Stomach (tissue), 9 donors: ENCODE data around the gene CACNG4. TPM values are rescaled to one million over a fixed set of nuclear protein-coding genes. Genes with fewer than 3 reads are reported as not detected.
"Not testable (repeated sequence)": the region's sequence is repeated elsewhere in the genome, so short reads cannot be mapped to it uniquely, and the experiment has no call there.

ENCODE experiments used
- DNase-seq, 2 donors: peaks; one replicate each; pipeline versions ENCODE4 v3.0.0 to v3.0.0-alpha.2; 2013 to 2019
- H3K27ac ChIP-seq, 5 donors: fragments of 200-600 bp in 4 of 5; sonication (generic) in 4 of 5; one replicate each; pipeline ENCODE4 v1.5.1; 2013 to 2019; ENCODE audit warnings: mild to moderate bottlenecking in 1 of 5, moderate library complexity in 1 of 5
- H3K27me3 ChIP-seq, 3 donors: fragments of 200-600 bp; sonication (generic); one replicate each; pipeline ENCODE4 v1.5.1; 2017 to 2019; ENCODE audit warnings: mixed run types in 1 of 3
- H3K36me3 ChIP-seq, 4 donors: fragments of 200-600 bp; sonication (generic); 1 replicate in 3 of 4; 2 replicates in 1 of 4; pipeline ENCODE4 v1.5.1; 2016 to 2019
- H3K4me1 ChIP-seq, 4 donors: fragments of 200-600 bp; sonication (generic); one replicate each; pipeline ENCODE4 v1.5.1; 2016 to 2019
- H3K4me3 ChIP-seq, 4 donors: fragments of 200-600 bp; sonication (generic) in 3 of 4; one replicate each; pipeline ENCODE4 v1.5.1; 2016 to 2019; ENCODE audit warnings: mild to moderate bottlenecking in 1 of 4
- H3K9me3 ChIP-seq, 4 donors: fragments of 200-600 bp; sonication (generic); one replicate each; pipeline ENCODE4 v1.5.1; 2016 to 2019
- CTCF ChIP-seq, 7 experiments: fragments of 450-650 bp in 4 of 7; fragments of 200-600 bp in 3 of 7; sonication (generic) in 3 of 7; IDR thresholded peaks; one replicate each; pipeline ENCODE4 v1.5.1; 2016 to 2019; ENCODE audit warnings: antibody characterized with exemption in 7 of 7, control low read depth in 2 of 7, mild to moderate bottlenecking in 1 of 7
- EP300 ChIP-seq: sonication (generic); formaldehyde crosslinking; IDR thresholded peaks from one replicate; pipeline ENCODE4 v1.6.1; 2017; ENCODE audit warnings: antibody characterized with exemption
- POLR2A ChIP-seq, 4 donors: fragments of 450-650 bp; IDR thresholded peaks; one replicate each; pipeline ENCODE4 v1.6.1; 2016; ENCODE audit warnings: antibody characterized with exemption in 4 of 4, control low read depth in 2 of 4, mild to moderate bottlenecking in 1 of 4, moderate library complexity in 1 of 4
- POLR2AphosphoS5 ChIP-seq, 3 donors: sonication (generic); formaldehyde crosslinking; IDR thresholded peaks; one replicate each; pipeline ENCODE4 v1.6.1; 2016; ENCODE audit warnings: antibody characterized with exemption in 3 of 3
- WGBS, 5 donors: extraction: QIAGEN DNeasy Blood & Tissue Kit in 3 of 5; methylation state at CpG; one replicate each; pipeline versions ENCODE4 v1.1.5 to v1.1.7; 2013 to 2018; 5-methylcytosine and 5-hydroxymethylcytosine counted together
- intact Hi-C: fragments of 100-400 bp; cut with DNase I; formaldehyde crosslinking; loops from one replicate; pipeline ENCODE4 v1.15.1; 2023; ENCODE audit warnings: low total_unique reads
- polyA plus RNA-seq, 3 donors: library from polyadenylated mRNA; stranded (reverse); fragments of 200-250 nt; gene quantifications; one replicate each; pipeline ENCODE4 v1.2.3, GENCODE V29; 2013
- total RNA-seq, 5 donors: library from RNA; depleted of rRNA; stranded (reverse); fragments of >200 nt; gene quantifications; one replicate each; pipeline versions ENCODE4 v1.1.0 to v1.2.3, GENCODE V29; 2014 to 2016
- donor health status: healthy with polysubstance abuse.
- donor health status: Bipolar disorder and iron deficiency.
- donor health status: healthy.

Gene CACNG4
- total and polyA plus RNA-seq, 8 donors, result 0.15 to 8.8 (median 0.96) TPM; not detected in 2

GRCh38 chr17:67040652-67041051 lies 76.1 kb downstream of the CACNG4 start:
- no peak for TF ChIP-seq POLR2A (IDR thresholded peaks at IDR 0.05)
- TF ChIP-seq CTCF (IDR thresholded peaks at IDR 0.05), result no peak
- TF ChIP-seq EP300, result no peak
- TF ChIP-seq POLR2AphosphoS5 (IDR thresholded peaks at IDR 0.05), result no peak
- no peak overlapping the region for H3K4me3 ChIP-seq
- H3K27me3 ChIP-seq, result no peaks in the 10 kb centered on the region
- no peaks in the 10 kb centered on the region for H3K4me1 ChIP-seq
- WGBS, 5 donors, result 87 to 95% (median 92%) methylated on average over 5 to 6 of the region's 6 CpGs
- no peaks in the 10 kb centered on the region for H3K36me3 ChIP-seq
- DNase-seq, result no peak
- no peaks in the 10 kb centered on the region for H3K9me3 ChIP-seq
- intact Hi-C loops, result no loop called here
- H3K27ac ChIP-seq, result no peak overlapping the region

- H3K4me3 ChIP-seq, H3K4me1 ChIP-seq, H3K27me3 ChIP-seq, H3K36me3 ChIP-seq, H3K27ac ChIP-seq, DNase-seq, H3K9me3 ChIP-seq, intact Hi-C loops: not testable (repeated sequence)
- WGBS, 5 donors, result 93 to 97% (median 95%) methylated on average over 5 of the region's 5 CpGs
Measured at GRCh38 chr17:67041119-67041518, 76.6 kb downstream of the CACNG4 start.

GRCh38 chr17:67041531-67041930 lies 77.0 kb downstream of the CACNG4 start:
- 83 to 95% (median 84%) methylated on average over 5 to 7 of the region's 7 CpGs for WGBS, 5 donors
- no peak overlapping the region for H3K27ac ChIP-seq

GRCh38 chr17:67041941-67042899 lies 77.7 kb downstream of the CACNG4 start:
- Histone ChIP-seq H3K27me3 (no peaks in the 10 kb centered on the region), H3K4me3 (no peak overlapping the region), H3K4me1 (no peaks in the 10 kb centered on the region), H3K9me3 (no peaks in the 10 kb centered on the region), H3K27ac (no peak overlapping the region), H3K36me3 (no peaks in the 10 kb centered on the region)
- WGBS, 5 donors, result 43 to 58% (median 47%) methylated on average over 8 to 11 of the region's 11 CpGs
- intact Hi-C loops, result no loop called here
- no peak for DNase-seq
- TF ChIP-seq POLR2AphosphoS5 (IDR thresholded peaks at IDR 0.05), result no peak
- TF ChIP-seq CTCF (IDR thresholded peaks at IDR 0.05), result no peak
- no peak for TF ChIP-seq POLR2A (IDR thresholded peaks at IDR 0.05)
- TF ChIP-seq EP300, result no peak

More at GRCh38 chr17:67041531-67041930, 77.0 kb downstream of the CACNG4 start:
- no peaks in the 10 kb centered on the region for H3K4me1 ChIP-seq
- no peak overlapping the region for H3K4me3 ChIP-seq
- DNase-seq, result no peak
- H3K36me3 ChIP-seq, result no peaks in the 10 kb centered on the region
- no peaks in the 10 kb centered on the region for H3K9me3 ChIP-seq
- no peak for TF ChIP-seq POLR2AphosphoS5 (IDR thresholded peaks at IDR 0.05)
- no peak for TF ChIP-seq CTCF (IDR thresholded peaks at IDR 0.05)
- no peak for TF ChIP-seq EP300
- no peak for TF ChIP-seq POLR2A (IDR thresholded peaks at IDR 0.05)
- intact Hi-C loops, result no loop called here
- no peaks in the 10 kb centered on the region for H3K27me3 ChIP-seq

- TF ChIP-seq POLR2AphosphoS5 (IDR thresholded peaks at IDR 0.05), result no peak
- no peak for TF ChIP-seq POLR2A (IDR thresholded peaks at IDR 0.05)
- no peak for TF ChIP-seq CTCF (IDR thresholded peaks at IDR 0.05)
- no peak for TF ChIP-seq EP300
- Histone ChIP-seq H3K4me3 (no peak overlapping the region), H3K27me3 (no peaks in the 10 kb centered on the region), H3K36me3 (no peaks in the 10 kb centered on the region), H3K9me3 (peaks cover 0 to 10% (median 8%) of the 10 kb centered on the region in 4 donors), H3K27ac (no peak overlapping the region), H3K4me1 (no peaks in the 10 kb centered on the region)
- WGBS, 5 donors, result 53 to 67% (median 59%) methylated on average over 12 of the region's 12 CpGs
- intact Hi-C loops, result no loop called here
- peak in 1 of 2 donors; percentile 40 for DNase-seq
Measured at GRCh38 chr17:67043283-67043682, 78.8 kb downstream of the CACNG4 start.
